Stimulated activated CD4-positive, alpha-beta T cell treated with anti-CD3 and anti-CD28 coated beads, Interleukin-2, amount 100 ng/mL, for 48 hours (primary cell): ENCODE results near the gene NT5E.
"Not testable (repeated sequence)": the region's sequence is repeated elsewhere in the genome, so short reads cannot be mapped to it uniquely, and the experiment has no call there.

ENCODE experiments used
- DNase-seq, 2 donors: peaks; one replicate each; pipeline ENCODE4 v3.0.0-alpha.2; 2020

Gene NT5E

GRCh38 chr6:85494547-85495536 lies 45.0 kb downstream of the NT5E start:
- no peak for DNase-seq

DNA sequence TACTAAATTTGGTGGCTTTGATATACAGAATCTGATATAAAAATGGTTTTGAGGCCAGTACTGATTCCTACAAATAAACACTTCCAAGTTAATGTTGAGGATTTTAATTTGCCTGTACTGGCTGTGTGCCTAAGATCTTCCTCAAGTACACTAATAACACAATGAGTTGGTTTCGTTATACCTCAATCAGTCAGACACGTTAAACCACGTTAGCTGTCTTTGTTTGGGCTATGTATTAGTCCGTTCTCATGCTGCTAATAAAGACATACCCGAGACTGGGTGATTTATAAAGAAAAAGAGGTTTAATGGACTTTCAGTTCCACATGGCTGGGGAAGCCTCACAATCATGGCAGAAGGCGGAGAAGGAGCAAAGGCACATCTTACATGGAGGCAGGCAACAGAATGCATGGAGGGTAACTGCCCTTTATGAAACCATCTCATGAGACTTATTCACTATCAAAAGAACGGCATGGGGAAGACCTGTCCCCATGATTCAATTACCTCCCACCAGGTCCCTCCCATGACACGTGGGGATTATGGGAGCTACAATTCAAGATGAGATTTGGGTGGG lies 46.2 kb downstream of the NT5E start:
- no peak for DNase-seq

GRCh38 chr6:85496856-85497255 lies 47.0 kb downstream of the NT5E start:
- no peak for DNase-seq

- no peak for DNase-seq
Observed at GRCh38 chr6:85498596-85499258, 48.8 kb downstream of the NT5E start.

DNA sequence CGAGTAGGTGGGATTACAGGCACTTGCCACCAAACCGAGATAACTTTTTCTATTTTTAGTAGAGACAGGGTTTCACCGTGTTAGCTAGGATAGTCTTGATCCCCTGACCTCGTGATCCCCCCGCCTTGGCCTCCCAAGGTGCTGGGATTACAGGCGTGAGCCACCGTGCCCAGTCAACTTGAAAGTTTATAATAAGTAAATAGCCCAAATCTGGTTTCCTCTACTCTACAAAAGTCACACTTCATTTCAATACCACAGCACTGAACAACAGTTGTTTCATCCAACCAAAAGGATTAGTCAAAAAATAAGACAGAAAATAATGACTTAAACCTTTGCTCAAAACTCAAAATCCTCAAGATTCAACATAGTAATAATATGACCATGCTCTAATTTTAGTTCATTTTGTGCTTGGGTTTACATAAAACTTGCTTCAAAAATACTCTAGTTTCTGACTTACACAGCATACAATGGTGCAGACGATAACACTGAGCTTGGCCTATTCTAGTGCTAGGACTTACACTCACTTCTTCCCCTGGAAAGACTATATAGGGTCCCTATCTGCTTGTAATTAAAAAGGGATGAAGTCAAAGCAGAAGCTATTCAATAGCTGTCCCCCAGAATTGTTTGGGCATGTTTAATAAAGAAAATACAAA lies 56.7 kb downstream of the NT5E start:
- DNase-seq = no peak

DNA sequence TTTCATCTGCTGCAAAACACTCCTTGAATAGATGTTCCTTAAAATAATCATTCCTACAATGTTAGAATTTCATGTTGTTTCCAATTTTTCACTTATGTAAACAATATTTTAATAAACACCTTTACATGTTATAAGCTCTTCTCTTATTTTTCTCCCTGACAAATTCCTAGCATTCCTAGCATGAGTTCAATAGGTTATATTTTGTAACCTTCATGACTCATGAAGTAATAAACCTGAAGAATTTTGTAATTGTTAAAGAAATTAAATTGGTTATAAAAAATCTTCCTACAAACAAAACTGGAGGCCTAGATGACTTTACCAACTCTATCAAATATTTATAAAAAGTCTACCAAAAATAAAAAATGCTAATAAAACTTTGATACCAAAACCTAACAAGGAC lies 66.3 kb downstream of the NT5E start:
- no peak for DNase-seq

- DNase-seq = not testable (repeated sequence)
Observed at GRCh38 chr6:85524281-85524680, 74.4 kb downstream of the NT5E start.

- DNase-seq = no peak
Observed at GRCh38 chr6:85537055-85537494, 87.2 kb downstream of the NT5E start.

DNA sequence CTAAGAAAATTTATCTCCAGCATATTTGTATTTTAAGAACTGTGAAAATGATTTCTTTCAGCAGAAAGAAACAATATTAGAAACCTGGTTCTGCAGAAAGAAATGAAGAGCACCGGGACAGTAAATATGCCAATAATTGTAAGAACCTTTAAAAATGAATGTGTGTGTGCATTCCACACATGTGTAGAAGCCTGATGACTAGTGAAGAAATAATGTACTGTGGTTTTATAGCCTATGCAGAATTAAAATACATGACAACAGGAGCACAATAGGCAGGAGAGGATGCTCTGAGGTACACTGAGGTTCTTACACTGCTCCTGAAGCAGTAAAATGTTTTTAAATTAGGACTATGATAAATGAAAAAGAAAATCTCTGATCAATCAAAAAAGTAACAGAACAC lies 94.9 kb downstream of the NT5E start:
- no peak for DNase-seq
